T-helper 17 cell (primary cell): ENCODE data around the gene SCUBE1. TPM values are rescaled to one million over a fixed set of nuclear protein-coding genes. Genes with fewer than 3 reads are reported as not detected.

Experiments used
- ATAC-seq: fragments of 150-1000 bp; cut with Tn5 transposase; 2 replicates; pipeline ENCODE4 v1.10.0; 2021; ENCODE audit warnings: mild to moderate bottlenecking, moderate library complexity
- DNase-seq, 3 donors: peaks; one replicate each; pipeline versions ENCODE4 v3.0.0 to v3.0.0-alpha.2; 2020 to 2021
- H3K9me3 ChIP-seq: one replicate; pipeline ENCODE4 v1.7.0; 2013; ENCODE audit warnings: low read length, mild to moderate bottlenecking; ENCODE audit not compliant: control insufficient read depth, poor library complexity, severe bottlenecking
- H3K27ac Mint-ChIP-seq: one replicate; pipeline ENCODE4 v1.8.0; 2022; ENCODE audit warnings: mild to moderate bottlenecking, moderate library complexity, mixed read lengths
- H3K27me3 Mint-ChIP-seq: one replicate; pipeline ENCODE4 v1.8.0; 2022; ENCODE audit warnings: mixed read lengths
- H3K36me3 Mint-ChIP-seq: one replicate; pipeline ENCODE4 v1.8.0; 2022; ENCODE audit warnings: low read depth, mixed read lengths
- H3K4me1 Mint-ChIP-seq: one replicate; pipeline ENCODE4 v1.8.0; 2022; ENCODE audit warnings: mild to moderate bottlenecking, mixed read lengths
- H3K4me3 Mint-ChIP-seq: one replicate; pipeline ENCODE4 v1.8.0; 2022; ENCODE audit warnings: mild to moderate bottlenecking, moderate library complexity, mixed read lengths
- total RNA-seq, 4 donors: library from RNA in 2 of 4; stranded (reverse) in 2 of 4; gene quantifications; one replicate each; pipeline ENCODE4 v1.2.3 and lab custom pipeline; 2022 to 2026

The SCUBE1 gene
- total RNA-seq, 2 donors from 2014 or later = not detected

DNA sequence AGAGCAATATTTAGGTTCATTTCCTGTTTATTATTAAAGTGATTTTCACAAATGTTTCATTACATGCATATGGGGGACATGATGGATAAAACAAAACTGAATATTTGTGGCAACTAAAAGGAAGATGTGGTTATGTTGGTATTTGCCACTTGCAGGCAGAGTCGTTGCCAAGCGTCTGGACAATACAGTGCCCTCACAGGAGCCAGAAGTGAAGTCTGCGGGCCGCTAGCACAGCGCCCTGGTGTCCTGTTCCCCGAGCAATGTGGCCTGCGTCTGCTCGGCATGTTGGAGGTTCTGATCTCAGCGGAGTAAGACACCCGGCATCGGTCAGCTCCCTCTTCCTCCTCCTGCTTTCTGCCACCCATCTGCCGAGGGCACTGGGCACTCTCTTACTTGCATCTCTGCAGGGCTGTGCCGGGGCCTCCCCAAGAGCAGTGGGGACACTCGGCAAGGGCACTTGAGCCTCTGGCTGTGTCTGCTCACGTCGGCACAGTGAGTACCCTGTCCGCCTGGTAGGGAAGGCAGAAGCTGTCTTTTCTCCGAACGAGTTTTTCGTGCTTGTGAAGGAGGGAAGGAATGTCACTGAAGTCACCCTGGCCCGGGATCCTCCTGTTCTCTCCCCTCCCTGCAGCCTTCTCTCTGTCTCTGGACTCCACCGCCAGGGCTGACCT is 145.8 kb downstream of the SCUBE1 start:
- Mint-ChIP-seq H3K27ac (no peak overlapping the region), H3K4me1 (no peaks in the 10 kb centered on the region), H3K36me3 (no peaks in the 10 kb centered on the region), H3K27me3 (peaks cover 7% of the 10 kb centered on the region), H3K4me3 (no peak overlapping the region)
- H3K9me3 ChIP-seq = no peaks in the 10 kb centered on the region
- DNase-seq = no peak
- no peak for ATAC-seq

GRCh38 chr22:43191831-43192230 is 151.3 kb downstream of the SCUBE1 start:
- H3K27ac Mint-ChIP-seq = no peak overlapping the region
- no peak overlapping the region for H3K4me3 Mint-ChIP-seq
- DNase-seq (no peak), ATAC-seq (no peak)
- no peaks in the 10 kb centered on the region for H3K27me3 Mint-ChIP-seq
- H3K4me1 Mint-ChIP-seq = no peaks in the 10 kb centered on the region
- H3K9me3 ChIP-seq = no peaks in the 10 kb centered on the region
- no peaks in the 10 kb centered on the region for H3K36me3 Mint-ChIP-seq

DNA sequence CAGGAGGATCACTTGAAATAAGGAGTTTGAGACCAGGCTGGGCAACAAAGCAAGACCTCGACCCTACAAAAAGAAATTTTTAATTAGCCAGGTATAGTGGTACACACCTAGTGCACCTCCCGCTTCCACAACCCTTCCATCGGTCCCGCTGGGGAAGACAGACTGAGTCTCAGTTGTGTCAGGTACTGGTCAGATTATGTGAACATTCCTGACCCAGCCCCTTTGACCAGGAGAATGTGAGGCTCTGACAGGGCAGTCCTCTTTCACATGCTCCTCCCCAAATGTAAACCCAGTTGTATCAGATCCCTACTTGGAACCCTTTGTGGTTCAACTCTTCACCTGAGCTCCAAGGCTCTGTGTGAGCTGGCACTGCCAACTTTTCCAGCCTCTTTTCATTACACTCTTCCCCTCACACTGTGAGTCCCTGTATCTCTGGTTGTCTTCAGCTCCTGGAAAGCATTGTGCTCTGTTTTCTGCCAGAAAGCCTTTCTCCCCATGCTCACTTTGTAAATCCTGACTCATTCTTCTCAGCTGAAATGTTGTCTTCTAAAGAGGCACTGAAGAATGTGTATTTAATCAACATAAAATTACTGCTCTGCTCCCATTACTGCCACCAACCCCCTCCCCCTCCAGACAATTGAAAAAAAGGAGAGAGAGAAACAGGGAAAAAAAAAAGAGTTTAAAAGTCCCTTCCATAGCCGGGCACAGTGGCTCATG is 154.2 kb downstream of the SCUBE1 start:
- Mint-ChIP-seq H3K4me1 (peaks cover 9% of the 10 kb centered on the region), H3K27ac (peak overlapping the region; percentile 83), H3K4me3 (no peak overlapping the region), H3K27me3 (no peaks in the 10 kb centered on the region), H3K36me3 (no peaks in the 10 kb centered on the region)
- ATAC-seq (no peak), DNase-seq (no peak)
- no peaks in the 10 kb centered on the region for H3K9me3 ChIP-seq

GRCh38 chr22:43187171-43188099 is 155.7 kb downstream of the SCUBE1 start:
- Mint-ChIP-seq H3K4me1 (peaks cover 9% of the 10 kb centered on the region), H3K4me3 (peak overlapping the region; percentile 81), H3K36me3 (no peaks in the 10 kb centered on the region), H3K27ac (peak overlapping the region; percentile 83), H3K27me3 (no peaks in the 10 kb centered on the region)
- DNase-seq (peak; percentile 94 to 96 (median 96)), ATAC-seq (peak; percentile 90)
- no peaks in the 10 kb centered on the region for H3K9me3 ChIP-seq

GRCh38 chr22:43186272-43187170 is 156.7 kb downstream of the SCUBE1 start, which contains the start of gene TTLL12:
Gene TTLL12, minus strand, starts transcription at chr22:43187134. Its CDS starts 65 bp downstream, at chr22:43187069.
- Mint-ChIP-seq H3K4me1 (peaks cover 11% of the 10 kb centered on the region), H3K4me3 (peak within 1 kb of the TSS; percentile 81), H3K27ac (peak within 1 kb of the TSS; percentile 83), H3K36me3 (peaks cover 2% of the 10 kb centered on the region), H3K27me3 (no peaks in the 10 kb centered on the region)
- no peaks in the 10 kb centered on the region for H3K9me3 ChIP-seq
- ATAC-seq (peak; percentile 44), DNase-seq (peak; percentile 45 to 75 (median 70))

DNA sequence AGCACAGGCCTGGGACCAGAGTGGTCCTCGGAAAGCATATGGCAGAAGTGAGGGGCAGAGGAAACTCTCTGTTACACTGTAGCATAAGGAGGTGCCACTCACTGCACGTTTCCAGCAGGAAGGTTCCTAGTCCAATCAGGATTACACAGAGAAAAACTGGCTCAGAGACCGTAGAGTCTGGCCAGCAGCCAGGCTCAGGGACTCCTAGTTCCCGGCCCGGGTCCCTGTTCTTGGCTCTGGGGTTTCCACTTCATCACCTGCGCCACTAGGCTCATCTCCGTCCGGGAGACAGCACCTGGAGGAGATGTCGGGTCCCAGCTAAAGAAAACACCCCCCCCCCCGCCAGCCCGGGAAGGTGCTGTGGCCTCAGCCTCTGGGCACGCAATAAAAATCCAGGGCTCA is 157.3 kb downstream of the SCUBE1 start:
- peak overlapping the region; percentile 72 for H3K4me3 Mint-ChIP-seq
- peak overlapping the region; percentile 8 for H3K27ac Mint-ChIP-seq
- no peaks in the 10 kb centered on the region for H3K27me3 Mint-ChIP-seq
- H3K9me3 ChIP-seq = no peaks in the 10 kb centered on the region
- H3K36me3 Mint-ChIP-seq = peaks cover 2% of the 10 kb centered on the region
- ATAC-seq (no peak), DNase-seq (no peak)
- H3K4me1 Mint-ChIP-seq = peaks cover 11% of the 10 kb centered on the region

DNA sequence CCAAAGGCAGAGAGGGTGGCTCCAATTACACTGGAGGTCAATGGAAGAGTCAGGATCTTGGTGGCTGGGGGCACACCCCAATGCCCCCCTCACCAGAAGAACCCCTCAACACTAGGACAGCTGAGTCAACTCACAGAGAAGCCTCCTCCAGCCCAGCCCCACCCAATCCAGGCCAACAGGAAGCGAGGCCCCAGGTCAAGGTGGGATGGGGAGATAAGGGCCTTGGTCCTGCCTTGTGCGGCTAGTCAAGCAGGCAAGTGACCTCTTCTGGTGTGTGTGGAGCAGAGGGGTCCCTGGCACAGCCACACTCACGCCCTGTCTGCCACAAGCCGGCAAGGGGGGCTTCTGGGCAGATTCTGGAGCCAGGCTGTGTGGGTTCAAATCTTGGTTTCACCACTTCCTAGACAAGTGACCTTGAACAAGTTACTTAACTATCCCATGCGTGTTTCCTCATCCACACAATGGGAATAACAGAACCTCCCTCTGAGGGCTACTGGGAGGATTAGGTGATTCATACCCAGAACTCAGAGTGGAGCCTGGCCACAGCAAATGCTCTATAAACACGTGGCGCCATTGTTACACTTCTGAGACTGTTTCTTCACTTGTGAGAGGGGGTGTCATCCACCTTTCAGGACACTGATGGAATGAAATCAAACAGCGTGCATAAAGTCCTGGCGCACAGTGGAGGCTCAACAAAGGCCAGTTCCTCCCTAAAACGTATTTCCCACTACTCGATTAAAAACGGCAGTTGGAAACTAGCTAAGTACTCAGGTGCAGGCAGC is 159.5 kb downstream of the SCUBE1 start:
- peaks cover 11% of the 10 kb centered on the region for H3K4me1 Mint-ChIP-seq

DNA sequence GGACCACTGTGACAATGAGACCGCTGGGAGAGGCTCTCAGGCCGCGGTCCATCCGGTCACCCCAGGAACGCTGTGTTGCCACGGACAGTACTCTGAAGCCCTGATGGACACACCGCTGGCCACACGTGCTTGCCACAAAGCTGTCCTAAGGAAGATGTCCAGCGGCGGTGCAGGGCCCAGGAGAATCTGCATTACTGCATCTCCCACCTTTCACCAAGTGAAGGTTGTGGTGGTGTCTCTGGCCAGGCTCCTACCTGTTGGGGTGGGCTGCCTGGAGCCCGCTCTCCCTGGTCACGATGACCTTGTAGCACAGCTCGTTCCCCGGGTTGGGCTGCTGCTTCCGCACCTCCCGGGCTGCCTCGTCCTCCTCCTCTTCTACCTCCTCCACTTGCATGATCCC is 160.4 kb downstream of the SCUBE1 start:
- Mint-ChIP-seq H3K4me1 (peaks cover 11% of the 10 kb centered on the region), H3K27me3 (no peaks in the 10 kb centered on the region), H3K27ac (peak overlapping the region; percentile 37), H3K4me3 (no peak overlapping the region), H3K36me3 (peaks cover 2% of the 10 kb centered on the region)
- no peak for DNase-seq
- no peaks in the 10 kb centered on the region for H3K9me3 ChIP-seq
- ATAC-seq = no peak

More for the DNA sequence above, 159.5 kb downstream of the SCUBE1 start:
- ATAC-seq = no peak
- Mint-ChIP-seq H3K27me3 (no peaks in the 10 kb centered on the region), H3K27ac (no peak overlapping the region), H3K36me3 (peaks cover 2% of the 10 kb centered on the region), H3K4me3 (peak overlapping the region; percentile 66)
- no peak for DNase-seq
- H3K9me3 ChIP-seq = no peaks in the 10 kb centered on the region

DNA sequence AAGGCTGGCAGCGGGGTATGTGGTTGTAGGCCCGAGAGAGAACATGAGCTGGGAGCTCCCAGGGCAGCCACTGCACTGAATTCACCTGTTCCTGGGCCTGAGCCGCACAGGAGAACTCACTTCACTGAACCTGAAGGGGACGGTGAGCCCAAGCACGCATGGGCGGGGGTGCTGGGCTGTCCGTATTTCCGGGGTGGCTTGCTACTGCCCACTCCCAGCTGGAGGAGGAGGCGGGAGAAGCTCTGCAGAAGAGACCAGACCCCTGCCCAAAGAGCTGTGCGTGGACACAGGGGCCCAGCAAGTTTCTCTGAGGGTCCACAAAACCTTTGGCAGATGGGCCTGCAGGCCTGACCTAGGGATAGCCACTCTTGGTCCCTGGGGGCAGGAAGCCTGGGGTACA is 161.1 kb downstream of the SCUBE1 start:
- no peaks in the 10 kb centered on the region for H3K9me3 ChIP-seq
- Mint-ChIP-seq H3K27me3 (no peaks in the 10 kb centered on the region), H3K4me3 (no peak overlapping the region), H3K27ac (peak overlapping the region; percentile 37), H3K36me3 (peaks cover 2% of the 10 kb centered on the region), H3K4me1 (peaks cover 11% of the 10 kb centered on the region)
- DNase-seq = no peak
- no peak for ATAC-seq

- peaks cover 2% of the 10 kb centered on the region for H3K36me3 Mint-ChIP-seq
- H3K27ac Mint-ChIP-seq = no peak overlapping the region
- ATAC-seq (no peak), DNase-seq (no peak)
- no peak overlapping the region for H3K4me3 Mint-ChIP-seq
- H3K9me3 ChIP-seq = no peaks in the 10 kb centered on the region
- H3K4me1 Mint-ChIP-seq = peaks cover 11% of the 10 kb centered on the region
- H3K27me3 Mint-ChIP-seq = no peaks in the 10 kb centered on the region
Measured at GRCh38 chr22:43181321-43182076, 161.7 kb downstream of the SCUBE1 start.

- H3K27ac Mint-ChIP-seq = no peak overlapping the region
- no peak for DNase-seq
- no peaks in the 10 kb centered on the region for H3K9me3 ChIP-seq
- H3K4me3 Mint-ChIP-seq = no peak overlapping the region
- no peaks in the 10 kb centered on the region for H3K27me3 Mint-ChIP-seq
- peaks cover 2% of the 10 kb centered on the region for H3K36me3 Mint-ChIP-seq
- ATAC-seq = no peak
- H3K4me1 Mint-ChIP-seq = peaks cover 11% of the 10 kb centered on the region
Measured at GRCh38 chr22:43180670-43181069, 162.5 kb downstream of the SCUBE1 start.
